Measurements from ENCODE around the gene WNT1.

GRCh38 chr12:49018261-49019119 is 40.4 kb downstream of the WNT1 start, which contains the start of gene PRKAG1:
- TF ChIP-seq CTCF (IDR thresholded peaks at IDR 0.05) (peak in 5 of 6 experiments; percentile 16 to 45 (median 31)), POLR2A (IDR thresholded peaks at IDR 0.05) (peak; percentile 91 to 95)
